ENCODE measurements around the gene EPB41L2.
"Not testable (repeated sequence)": the region's sequence is repeated elsewhere in the genome, so short reads cannot be mapped to it uniquely, and the experiment has no call there.

Gene EPB41L2

DNA sequence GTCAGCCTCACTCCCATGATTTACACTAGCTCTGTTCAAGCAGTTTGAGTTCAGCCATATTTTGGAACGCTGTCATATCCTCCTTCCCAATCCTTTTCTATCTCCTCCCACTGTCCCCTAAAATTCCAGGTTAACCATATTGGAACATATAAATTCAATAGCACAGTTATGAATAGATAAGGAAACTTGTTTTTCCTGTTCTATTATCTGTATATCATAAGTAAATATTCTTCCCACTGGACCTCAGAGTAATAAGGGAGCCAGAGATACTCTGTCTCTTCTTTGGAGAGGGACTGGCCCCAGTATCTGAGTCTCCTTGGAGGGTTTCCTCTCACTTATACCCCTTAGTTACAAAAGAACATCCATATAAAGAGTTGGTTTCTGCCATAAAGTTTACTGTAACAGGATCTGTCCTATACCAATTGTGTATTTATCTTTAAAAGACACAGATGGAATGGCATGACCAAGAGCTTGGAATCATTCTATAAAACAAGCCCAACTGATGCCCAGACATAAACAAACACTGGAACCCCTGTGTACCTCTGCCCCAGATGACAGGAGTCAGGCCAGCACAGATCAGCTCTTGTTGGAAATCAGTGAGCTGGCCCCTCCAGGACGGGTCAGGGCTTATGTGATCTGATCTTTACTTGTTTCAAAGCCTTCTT, 67.1 kb downstream of the EPB41L2 start:
- Histone ChIP-seq H3K27me3 (no peaks in the 10 kb centered on the region), H3K9me3 (no peaks in the 10 kb centered on the region), H3K4me3 (ENCODE audit: low read depth, low read length) (no peak overlapping the region), H3K4me1 (no peaks in the 10 kb centered on the region), H3K36me3 (no peaks in the 10 kb centered on the region)
- no peak for TF ChIP-seq CTCF (IDR thresholded peaks at IDR 0.05; ENCODE audit: low read depth, low read length)
- DNase-seq = no peak

DNA sequence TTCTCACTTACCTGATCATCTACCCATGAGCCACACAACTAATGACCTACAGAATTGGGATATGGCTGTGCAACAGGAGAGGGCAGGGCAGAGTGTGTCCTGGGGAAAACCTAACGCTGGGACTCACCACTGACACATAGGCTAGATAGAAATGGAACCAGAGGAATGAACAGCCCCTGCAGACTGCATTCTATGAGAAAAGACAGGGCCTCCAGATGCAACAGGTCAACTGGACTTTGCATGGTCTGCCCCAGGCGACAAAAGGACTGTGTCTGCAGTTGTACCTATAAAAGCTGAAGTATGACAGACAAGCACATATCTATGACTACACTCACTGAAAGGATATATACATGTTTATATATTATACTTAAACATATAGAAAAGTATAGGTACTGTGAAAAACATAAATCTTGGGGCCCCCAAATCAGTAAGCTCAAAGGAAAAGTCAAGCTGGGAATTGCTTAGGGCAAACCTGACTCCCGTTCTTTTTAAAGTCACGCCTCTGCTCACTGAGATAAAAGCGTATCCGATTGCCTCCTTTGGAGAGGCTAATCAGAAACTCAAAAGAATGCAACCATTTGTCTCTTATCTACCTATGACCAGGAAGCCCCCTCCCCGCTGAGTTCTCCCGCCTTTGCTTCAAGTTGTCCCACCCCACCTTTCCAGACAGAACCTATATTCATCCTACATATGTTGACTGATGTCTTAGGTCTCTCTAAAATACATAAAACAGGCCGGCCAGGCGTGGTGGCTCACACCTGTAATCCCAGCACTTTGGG, 68.5 kb downstream of the EPB41L2 start:
- Histone ChIP-seq H3K4me3 (ENCODE audit: low read depth, low read length) (no peak overlapping the region), H3K9me3 (no peaks in the 10 kb centered on the region), H3K36me3 (no peaks in the 10 kb centered on the region), H3K4me1 (no peaks in the 10 kb centered on the region), H3K27me3 (no peaks in the 10 kb centered on the region)
- no peak for DNase-seq
- no peak for TF ChIP-seq CTCF (IDR thresholded peaks at IDR 0.05; ENCODE audit: low read depth, low read length)

DNA sequence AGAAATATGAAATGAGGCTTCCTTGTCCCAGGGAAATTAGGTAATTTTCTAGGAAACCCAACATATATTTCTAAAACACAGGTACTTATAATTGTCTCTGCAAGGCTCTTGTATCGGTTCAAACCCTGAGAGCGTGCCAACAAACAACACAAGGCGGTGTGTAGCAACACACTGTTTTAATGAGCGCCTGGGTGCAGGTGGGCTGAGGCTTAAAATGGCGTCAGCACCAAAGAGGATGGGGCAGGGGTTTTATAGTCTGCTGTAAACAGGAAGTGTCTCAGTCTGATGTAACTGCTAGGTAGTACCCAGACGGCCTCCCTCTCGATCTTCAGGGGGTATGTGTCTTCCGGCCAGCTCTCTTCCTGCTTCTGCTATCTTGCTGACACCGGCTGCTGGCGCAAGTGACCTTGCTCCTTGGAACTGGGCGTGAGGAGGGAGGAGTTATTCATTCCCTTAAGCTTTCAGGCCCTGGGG, 69.7 kb downstream of the EPB41L2 start:
- no peak for DNase-seq
- Histone ChIP-seq H3K36me3 (no peaks in the 10 kb centered on the region), H3K4me1 (no peaks in the 10 kb centered on the region), H3K9me3 (no peaks in the 10 kb centered on the region), H3K27me3 (no peaks in the 10 kb centered on the region), H3K4me3 (ENCODE audit: low read depth, low read length) (no peak overlapping the region)
- TF ChIP-seq CTCF (IDR thresholded peaks at IDR 0.05; ENCODE audit: low read depth, low read length) = no peak

GRCh38 chr6:130991422-130992137, 71.5 kb downstream of the EPB41L2 start:
- Histone ChIP-seq H3K36me3 (no peaks in the 10 kb centered on the region), H3K27me3 (no peaks in the 10 kb centered on the region), H3K4me1 (no peaks in the 10 kb centered on the region), H3K4me3 (ENCODE audit: low read depth, low read length) (no peak overlapping the region), H3K9me3 (no peaks in the 10 kb centered on the region)
- DNase-seq = no peak
- no peak for TF ChIP-seq CTCF (IDR thresholded peaks at IDR 0.05; ENCODE audit: low read depth, low read length)

DNA sequence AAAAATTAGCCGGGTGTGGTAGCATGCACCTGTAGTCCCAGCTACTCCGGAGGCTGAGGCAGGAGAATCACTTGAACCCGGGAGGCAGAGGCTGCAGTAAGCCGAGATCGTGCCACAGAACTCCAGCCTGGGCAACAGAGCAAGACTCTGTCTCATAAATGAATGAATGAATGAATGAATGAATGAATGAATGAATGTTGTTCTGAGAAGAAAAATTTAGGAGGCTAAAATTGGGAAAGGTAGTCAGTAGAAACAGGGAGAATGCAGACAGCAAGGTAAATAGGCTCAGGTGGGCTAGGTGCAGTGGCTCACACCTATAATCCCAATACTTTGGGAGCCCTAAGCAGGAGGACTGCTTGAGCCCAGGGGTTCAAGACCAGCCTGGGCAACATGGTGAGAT, 75.5 kb downstream of the EPB41L2 start:
- DNase-seq; H3K4me3 ChIP-seq (ENCODE audit: low read depth, low read length); H3K36me3 ChIP-seq; H3K9me3 ChIP-seq; H3K27me3 ChIP-seq; H3K4me1 ChIP-seq: not testable (repeated sequence)

DNA sequence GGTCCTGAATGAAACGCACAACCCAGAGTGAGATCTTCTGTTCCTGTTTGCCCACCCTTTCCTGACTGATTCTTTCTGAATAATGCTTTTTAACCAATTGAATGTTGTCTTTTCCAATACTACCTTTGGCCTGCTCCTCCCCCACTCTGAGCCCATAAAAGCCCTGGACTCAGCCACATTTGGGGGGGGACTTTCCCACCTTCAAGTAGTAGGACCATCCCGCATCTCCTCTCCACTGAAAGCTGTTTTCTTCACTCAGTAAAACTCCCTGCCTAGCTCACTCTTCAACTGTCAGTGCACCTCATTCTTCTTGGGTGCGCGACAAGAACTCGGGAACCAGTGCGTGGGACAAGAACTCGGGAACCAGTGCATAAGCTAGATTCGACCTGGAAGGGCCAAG, 77.9 kb downstream of the EPB41L2 start:
- TF ChIP-seq CTCF (IDR thresholded peaks at IDR 0.05; ENCODE audit: low read depth, low read length) = no peak
- Histone ChIP-seq H3K36me3 (no peaks in the 10 kb centered on the region), H3K9me3 (no peaks in the 10 kb centered on the region), H3K4me1 (no peaks in the 10 kb centered on the region), H3K4me3 (ENCODE audit: low read depth, low read length) (no peak overlapping the region), H3K27me3 (no peaks in the 10 kb centered on the region)
- no peak for DNase-seq

Measured in BE2C (cell line).